HepG2 (cell line): ENCODE data around the gene LEMD1. TPM values are rescaled to one million over a fixed set of nuclear protein-coding genes. Genes with fewer than 3 reads are reported as not detected.
A peak's percentile ranks its signal among the peaks of the same experiment; 100 is the strongest.

Experiments
- ATAC-seq: fragments of 200-7000 bp; cut with Tn5 transposase; 3 replicates; pipeline ENCODE4 v1.9.1; 2020; ENCODE audit warnings: mild to moderate bottlenecking, moderate library complexity
- BruUV-seq: library from RNA; stranded (reverse); fragments of 400-500 nt; replicated peaks from 2 replicates; lab custom pipeline; 2021; lab: Mats Ljungman, UMichigan
- CTCF ChIA-PET: fragments of 300-600 bp; formaldehyde crosslinking; extraction: SDS; loops from one replicate; lab custom pipeline; 2021; ENCODE audit warnings: low total read pairs, inconsistent platforms, low intra/inter-chr PET ratio; lab: Yijun Ruan, JAX
- POLR2A ChIA-PET: fragments of 350-600 bp; sonication (Branson Sonifier 250); formaldehyde crosslinking; loops from one replicate; lab custom pipeline; 2020; ENCODE audit warnings: antibody characterized with exemption, inconsistent platforms; lab: Yijun Ruan, JAX
- DNase-seq: peaks from one replicate; pipeline ENCODE4 v3.0.0-alpha.2; 2015; ENCODE audit warnings: low spot score
- FAIRE-seq: peaks from 3 replicates; lab custom pipeline; 2011; peaks lifted over from hg19 to GRCh38; lab: Jason Lieb, UNC
- H2AFZ ChIP-seq: one replicate; pipeline ENCODE4 v1.6.1; 2011; ENCODE audit warnings: low read length, inconsistent platforms
- H3K27ac ChIP-seq: fragments of 300-600 bp; 3 replicates; pipeline ENCODE4 v1.8.0; 2011; ENCODE audit warnings: mixed run types, mild to moderate bottlenecking, mixed read lengths, low read length, inconsistent platforms; ENCODE audit not compliant: insufficient read depth; ENCODE audit errors: extremely low read length
- H3K27me3 ChIP-seq, 2 experiments: fragments of 200-600 bp in 1 of 2; 2 replicates in 1 of 2; 3 replicates in 1 of 2; pipeline versions ENCODE4 v1.6.0 to v1.8.0; 2011; ENCODE audit warnings: low read length in 2 of 2, mild to moderate bottlenecking in 2 of 2, moderate library complexity in 2 of 2, inconsistent platforms in 1 of 2; ENCODE audit not compliant: insufficient read depth in 2 of 2, control insufficient read depth in 1 of 2
- H3K36me3 ChIP-seq, 2 experiments: fragments of 200-600 bp in 1 of 2; replicated peaks in 1 of 2; 2 replicates in 1 of 2; 3 replicates in 1 of 2; pipeline versions ENCODE4 v1.5.1 to v1.8.0; 2011; ENCODE audit warnings: low read length in 2 of 2, inconsistent platforms in 1 of 2; ENCODE audit not compliant: insufficient read depth in 2 of 2, control insufficient read depth in 1 of 2
- H3K4me1 ChIP-seq: 2 replicates; pipeline ENCODE4 v1.5.1; 2012; ENCODE audit warnings: low read length, inconsistent platforms; ENCODE audit not compliant: insufficient read depth
- H3K4me2 ChIP-seq: 2 replicates; pipeline ENCODE4 v1.6.0; 2011; ENCODE audit warnings: low read depth, low read length, inconsistent platforms
- H3K4me3 ChIP-seq, 3 experiments: fragments of 200-600 bp in 1 of 3; sonication (generic), shearing (Covaris generic) in 1 of 3; replicated peaks in 1 of 3; 2 replicates each; pipeline ENCODE4 v1.5.1; 2011 to 2016; ENCODE audit warnings: low read length in 3 of 3, inconsistent platforms in 2 of 3, low read depth in 2 of 3, mild to moderate bottlenecking in 2 of 3, control low read depth in 1 of 3, mixed read lengths in 1 of 3; ENCODE audit not compliant: insufficient read depth in 1 of 3
- H3K79me2 ChIP-seq: one replicate; pipeline ENCODE4 v1.6.1; 2011; ENCODE audit warnings: low read length, inconsistent platforms; ENCODE audit not compliant: insufficient read depth
- H3K9ac ChIP-seq: 2 replicates; pipeline ENCODE4 v1.6.0; 2011; ENCODE audit warnings: mild to moderate bottlenecking, low read depth, low read length, inconsistent platforms; ENCODE audit not compliant: insufficient read depth
- H3K9me3 ChIP-seq: 2 replicates; pipeline ENCODE4 v1.5.1; 2012; ENCODE audit warnings: mild to moderate bottlenecking, low read length
- H4K20me1 ChIP-seq: 2 replicates; pipeline ENCODE4 v1.6.0; 2011; ENCODE audit warnings: inconsistent platforms, mild to moderate bottlenecking, low read length, moderate library complexity; ENCODE audit not compliant: insufficient read depth
- FOSL2 ChIP-seq: sonication (generic); formaldehyde crosslinking; IDR thresholded peaks from 2 replicates; pipeline ENCODE4 v1.4.0; 2020; ENCODE audit warnings: missing genetic modification reagents
- MAFF ChIP-seq: IDR thresholded peaks from 2 replicates; pipeline ENCODE4 v1.6.1; 2011; ENCODE audit warnings: low read depth, low read length, improper control_type of control experiment
- MAFK ChIP-seq, 2 experiments: IDR thresholded peaks in 1 of 2; conservative IDR thresholded peaks in 1 of 2; 2 replicates each; pipeline ENCODE4 v1.6.1; 2011; ENCODE audit warnings: improper control_type of control experiment in 2 of 2, low read length in 2 of 2
- ZFYVE20 ChIP-seq: sonication (generic); formaldehyde crosslinking; IDR thresholded peaks from 2 replicates; pipeline ENCODE4 v1.8.0; 2023; ENCODE audit warnings: low read depth, mild to moderate bottlenecking, moderate library complexity, missing genetic modification reagents, borderline replicate concordance
- ZNF577 ChIP-seq: sonication (generic); formaldehyde crosslinking; IDR thresholded peaks from 2 replicates; pipeline ENCODE4 v1.4.0; 2020; ENCODE audit warnings: mild to moderate bottlenecking, low read depth, missing genetic modification reagents, borderline replicate concordance
- WGBS: methylation state at CpG from one replicate; pipeline ENCODE4 v1.1.6; 2017; ENCODE audit warnings: low lambda C conversion rate; 5-methylcytosine and 5-hydroxymethylcytosine counted together
- in situ Hi-C: cut with HindIII; loops from 2 replicates; pipeline ENCODE4 v1.10.0; 2017; ENCODE audit warnings: low pct_unique_long_range_greater_than_20kb; ENCODE audit not compliant: extremely low pct_ligation_motif_present
- intact Hi-C: fragments of 100-400 bp; cut with micrococcal nuclease; formaldehyde crosslinking; loops from one replicate; pipeline ENCODE4 v1.10.0; 2022; ENCODE audit not compliant: unreplicated experiment
- polyA plus RNA-seq, 8 experiments: library from polyadenylated mRNA; depleted of rRNA in 3 of 8; stranded (reverse) in 7 of 8; unstranded in 1 of 8; fragments of >200 nt; fragmentation: Illumina TruSeq in 4 of 8; extraction: Trizol in 4 of 8; gene quantifications; 2 replicates each; pipeline versions ENCODE4 v1.2.1 to v1.2.3, GENCODE V29; 2011 to 2016; ENCODE audit warnings: low read depth in 4 of 8, missing spikeins in 1 of 8, mixed read lengths in 1 of 8; ENCODE audit not compliant: insufficient read depth in 1 of 8
- total RNA-seq, 5 experiments: library from RNA; depleted of rRNA; stranded (reverse); fragments of >200 nt; fragmentation: Illumina TruSeq; extraction: Trizol; gene quantifications; 2 replicates each; pipeline ENCODE4 v1.2.3, GENCODE V29; 2016; ENCODE audit warnings: low read depth in 1 of 5
- TF ChIP-seq, protein P1 (sequence below): IDR thresholded peaks from 2 replicates; pipeline ENCODE4 v1.6.1; 2016; ENCODE audit warnings: control low read depth

Gene LEMD1
- total and polyA plus RNA-seq, 2 of the 13 experiments (the other 11 are each of a cell fraction or from before 2014, with no cell fraction given), result 1.4 to 2.3 TPM

- no peak for FAIRE-seq
- H3K4me1 ChIP-seq, result no peaks in the 10 kb centered on the region
- no peak for TF ChIP-seq FOSL2 (CRISPR knock-in tag)
- TF ChIP-seq ZNF577 (CRISPR knock-in tag), result no peak
- TF ChIP-seq, protein P1, sequence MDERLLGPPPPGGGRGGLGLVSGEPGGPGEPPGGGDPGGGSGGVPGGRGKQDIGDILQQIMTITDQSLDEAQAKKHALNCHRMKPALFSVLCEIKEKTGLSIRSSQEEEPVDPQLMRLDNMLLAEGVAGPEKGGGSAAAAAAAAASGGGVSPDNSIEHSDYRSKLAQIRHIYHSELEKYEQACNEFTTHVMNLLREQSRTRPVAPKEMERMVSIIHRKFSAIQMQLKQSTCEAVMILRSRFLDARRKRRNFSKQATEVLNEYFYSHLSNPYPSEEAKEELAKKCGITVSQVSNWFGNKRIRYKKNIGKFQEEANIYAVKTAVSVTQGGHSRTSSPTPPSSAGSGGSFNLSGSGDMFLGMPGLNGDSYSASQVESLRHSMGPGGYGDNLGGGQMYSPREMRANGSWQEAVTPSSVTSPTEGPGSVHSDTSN (CRISPR knock-in tag), result no peak
- no peak for TF ChIP-seq ZFYVE20 (CRISPR knock-in tag)
- TF ChIP-seq MAFK (conservative IDR thresholded peaks at IDR 0.05 in 1 of 2, IDR thresholded peaks at IDR 0.05 in 1 of 2; ENCODE audit: low read length in 2 of 2), result peak; percentile 59 to 67
- TF ChIP-seq MAFF, result peak; percentile 52; the same call in 1 of the 2 replicates
- TF ChIP-seq, all 625 proteins: peak for 2
- H3K27ac ChIP-seq, result no peak overlapping the region
- no peaks in the 10 kb centered on the region for H3K36me3 ChIP-seq
- H3K79me2 ChIP-seq, result no peaks in the 10 kb centered on the region
- H4K20me1 ChIP-seq, result no peaks in the 10 kb centered on the region
- DNase-seq (no peak), ATAC-seq (no peak)
- no peak overlapping the region for H3K4me3 ChIP-seq
- BruUV-seq, result no TSS peak
- no peaks in the 10 kb centered on the region for H3K9me3 ChIP-seq
- no peak overlapping the region for H3K4me2 ChIP-seq
- H3K9ac ChIP-seq, result no peak overlapping the region
- POLR2A ChIA-PET, result no interaction called here
- peaks cover 0 to 65% of the 10 kb centered on the region in 2 experiments; a peak in 3 of 5 replicates for H3K27me3 ChIP-seq
- WGBS, result 1% methylated on average over 2 of the region's 2 CpGs
- in situ Hi-C loops (no loop called here), intact Hi-C loops (no loop called here)
- H2AFZ ChIP-seq, result no peak overlapping the region
- CTCF ChIA-PET, result no interaction called here
Measured at GRCh38 chr1:205420938-205421337, 918 bp downstream of the LEMD1 start.
